Muscle layer of colon (tissue), 2 donors: ENCODE data around the gene CDC7.

Source experiments
- H3K27ac ChIP-seq: one replicate; pipeline ENCODE4 v1.7.0; 2013; ENCODE audit warnings: low read depth, mild to moderate bottlenecking, low read length, moderate library complexity
- H3K27me3 ChIP-seq, 2 donors: one replicate each; pipeline ENCODE4 v1.7.0; 2013; ENCODE audit warnings: low read length in 2 of 2, mild to moderate bottlenecking in 2 of 2; ENCODE audit not compliant: insufficient read depth in 2 of 2, control insufficient read depth in 1 of 2
- H3K36me3 ChIP-seq: one replicate; pipeline ENCODE4 v1.7.0; 2013; ENCODE audit warnings: mild to moderate bottlenecking, low read length; ENCODE audit not compliant: insufficient read depth
- H3K4me1 ChIP-seq: one replicate; pipeline ENCODE4 v1.7.0; 2013; ENCODE audit warnings: mild to moderate bottlenecking, low read length; ENCODE audit not compliant: insufficient read depth
- H3K4me3 ChIP-seq, 2 donors: one replicate each; pipeline ENCODE4 v1.7.0; 2013; ENCODE audit warnings: low read length in 2 of 2, low read depth in 1 of 2, mild to moderate bottlenecking in 1 of 2, moderate library complexity in 1 of 2
- H3K9ac ChIP-seq: one replicate; pipeline ENCODE4 v1.7.0; 2013; ENCODE audit warnings: low read length
- H3K9me3 ChIP-seq: one replicate; pipeline ENCODE4 v1.7.0; 2013; ENCODE audit warnings: mild to moderate bottlenecking, low read length
- donor health status: abdominal sarcoma.
- donor health status: Adenocarcinoma of cecum.

CDC7 gene

GRCh38 chr1:91564888-91565701 lies 64.4 kb downstream of the CDC7 start:
- peaks cover 17% of the 10 kb centered on the region for H3K4me1 ChIP-seq
- no peaks in the 10 kb centered on the region for H3K36me3 ChIP-seq
- H3K27me3 ChIP-seq: no peaks in the 10 kb centered on the region
- no peaks in the 10 kb centered on the region for H3K9me3 ChIP-seq
- H3K27ac ChIP-seq: no peak overlapping the region
- H3K9ac ChIP-seq: no peak overlapping the region
- H3K4me3 ChIP-seq: no peak overlapping the region

DNA sequence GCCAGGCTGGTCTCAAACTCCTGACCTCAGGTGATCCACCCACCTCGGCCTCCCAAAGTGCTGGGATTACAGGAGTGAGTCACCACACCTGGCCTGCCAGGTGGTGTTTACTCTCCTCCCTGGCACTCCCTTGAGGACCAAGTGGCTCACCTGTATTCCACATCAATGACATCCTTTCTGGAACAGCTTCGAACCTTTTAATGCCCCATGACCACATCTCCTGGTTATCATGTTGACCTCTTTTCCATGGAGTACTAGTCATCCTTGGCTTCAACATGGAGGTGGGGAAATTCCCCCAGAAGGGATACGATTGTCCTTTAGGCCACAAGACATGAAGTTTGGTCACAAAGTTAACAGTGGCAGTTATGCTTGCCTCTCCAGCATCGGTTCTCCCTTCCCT lies 66.9 kb downstream of the CDC7 start:
- Histone ChIP-seq H3K27ac (no peak overlapping the region), H3K4me3 (no peak overlapping the region), H3K9me3 (no peaks in the 10 kb centered on the region), H3K9ac (no peak overlapping the region), H3K4me1 (peaks cover 24% of the 10 kb centered on the region), H3K27me3 (no peaks in the 10 kb centered on the region), H3K36me3 (no peaks in the 10 kb centered on the region)

- Histone ChIP-seq H3K27me3 (no peaks in the 10 kb centered on the region), H3K9ac (no peak overlapping the region), H3K4me1 (peaks cover 24% of the 10 kb centered on the region), H3K9me3 (no peaks in the 10 kb centered on the region), H3K4me3 (no peak overlapping the region), H3K27ac (no peak overlapping the region), H3K36me3 (no peaks in the 10 kb centered on the region)
Observed at GRCh38 chr1:91568261-91568660, 67.6 kb downstream of the CDC7 start.

DNA sequence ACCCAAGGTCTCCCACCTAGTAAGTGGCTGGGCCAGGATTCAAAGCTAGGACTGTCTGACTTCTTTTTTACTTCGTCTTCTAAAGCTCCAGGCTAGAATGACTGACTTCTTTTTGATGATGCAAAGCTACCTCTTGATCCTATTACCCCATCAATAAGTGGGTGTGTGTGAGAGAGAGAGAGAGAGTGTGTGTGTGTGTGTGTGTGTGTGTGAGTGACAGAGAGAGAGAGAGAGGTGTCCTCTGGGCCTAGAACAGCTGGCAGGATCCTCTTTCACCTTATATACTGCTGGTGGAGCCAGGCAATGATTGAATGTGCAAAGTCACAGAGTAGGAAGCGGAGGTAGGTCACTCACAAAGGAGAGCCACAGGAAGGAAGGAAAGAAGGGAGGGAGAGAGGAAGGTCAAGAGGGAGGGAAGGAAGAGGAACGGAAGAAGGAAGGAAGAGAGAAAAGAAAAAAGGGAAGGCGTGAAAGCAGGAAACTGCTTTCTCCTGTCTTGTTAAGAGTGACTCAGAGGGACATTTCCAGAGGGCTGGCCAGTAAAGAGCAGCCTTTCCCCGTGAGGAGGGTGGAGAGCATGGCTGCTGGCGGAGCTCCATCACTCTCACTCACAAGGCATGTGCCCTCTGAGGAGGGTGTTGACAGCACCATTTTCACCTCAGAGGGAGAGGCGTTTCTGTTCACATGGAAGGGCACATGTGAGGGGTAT lies 68.9 kb downstream of the CDC7 start:
- Histone ChIP-seq H3K9ac (no peak overlapping the region), H3K4me1 (peaks cover 24% of the 10 kb centered on the region), H3K4me3 (no peak overlapping the region), H3K27ac (no peak overlapping the region), H3K27me3 (no peaks in the 10 kb centered on the region), H3K36me3 (no peaks in the 10 kb centered on the region), H3K9me3 (no peaks in the 10 kb centered on the region)

DNA sequence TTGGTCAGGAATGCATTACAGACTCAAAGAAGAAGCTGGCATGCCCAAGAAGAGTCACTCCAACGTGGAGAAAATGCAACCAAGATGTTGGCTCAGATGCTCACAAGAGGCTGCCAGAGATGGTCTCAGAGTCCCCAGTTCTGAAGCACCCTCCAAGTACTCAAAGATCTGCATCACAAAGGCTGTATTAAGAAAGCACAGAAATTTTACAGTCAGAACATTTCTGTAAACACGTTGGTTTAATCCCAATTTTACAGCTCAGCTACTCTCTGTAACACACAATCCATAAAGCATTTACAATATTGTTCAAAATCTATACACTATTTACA lies 69.4 kb downstream of the CDC7 start:
- no peaks in the 10 kb centered on the region for H3K27me3 ChIP-seq
- no peaks in the 10 kb centered on the region for H3K9me3 ChIP-seq
- no peak overlapping the region for H3K27ac ChIP-seq
- H3K36me3 ChIP-seq: no peaks in the 10 kb centered on the region
- H3K4me3 ChIP-seq: no peak overlapping the region
- H3K4me1 ChIP-seq: peaks cover 23% of the 10 kb centered on the region
- H3K9ac ChIP-seq: no peak overlapping the region

DNA sequence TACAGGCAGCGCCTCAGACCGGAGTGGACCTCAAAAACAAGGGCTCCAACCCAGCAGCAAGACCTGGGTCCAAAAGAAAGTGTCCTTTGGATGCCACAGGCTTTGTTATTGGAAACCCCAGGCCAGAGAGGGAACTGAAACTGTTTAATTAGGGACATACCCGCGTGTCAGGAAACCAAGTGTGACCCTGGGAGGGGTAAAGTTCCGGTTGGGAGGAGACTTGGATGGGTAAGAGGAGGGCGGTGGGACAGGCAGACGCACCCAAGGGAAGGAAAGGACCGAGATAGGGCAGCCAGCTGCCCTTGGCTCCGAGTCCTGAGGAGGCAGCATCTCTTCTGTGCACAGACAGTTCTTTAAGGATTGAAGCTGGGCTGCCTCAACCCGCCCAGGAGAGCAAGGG lies 71.4 kb downstream of the CDC7 start:
- Histone ChIP-seq H3K36me3 (no peaks in the 10 kb centered on the region), H3K27ac (no peak overlapping the region), H3K4me3 (no peak overlapping the region), H3K9ac (no peak overlapping the region), H3K27me3 (no peaks in the 10 kb centered on the region), H3K9me3 (no peaks in the 10 kb centered on the region), H3K4me1 (peaks cover 31% of the 10 kb centered on the region)
